HG02571 (cell line): ENCODE data around the gene SLC2A1.

Experiments used
- ATAC-seq: cut with Tn5 transposase; IDR thresholded peaks from one replicate; pipeline ENCODE4 v1.9.1; 2021; ENCODE audit warnings: mild to moderate bottlenecking, moderate library complexity; ENCODE audit not compliant: unreplicated experiment

SLC2A1 gene

DNA sequence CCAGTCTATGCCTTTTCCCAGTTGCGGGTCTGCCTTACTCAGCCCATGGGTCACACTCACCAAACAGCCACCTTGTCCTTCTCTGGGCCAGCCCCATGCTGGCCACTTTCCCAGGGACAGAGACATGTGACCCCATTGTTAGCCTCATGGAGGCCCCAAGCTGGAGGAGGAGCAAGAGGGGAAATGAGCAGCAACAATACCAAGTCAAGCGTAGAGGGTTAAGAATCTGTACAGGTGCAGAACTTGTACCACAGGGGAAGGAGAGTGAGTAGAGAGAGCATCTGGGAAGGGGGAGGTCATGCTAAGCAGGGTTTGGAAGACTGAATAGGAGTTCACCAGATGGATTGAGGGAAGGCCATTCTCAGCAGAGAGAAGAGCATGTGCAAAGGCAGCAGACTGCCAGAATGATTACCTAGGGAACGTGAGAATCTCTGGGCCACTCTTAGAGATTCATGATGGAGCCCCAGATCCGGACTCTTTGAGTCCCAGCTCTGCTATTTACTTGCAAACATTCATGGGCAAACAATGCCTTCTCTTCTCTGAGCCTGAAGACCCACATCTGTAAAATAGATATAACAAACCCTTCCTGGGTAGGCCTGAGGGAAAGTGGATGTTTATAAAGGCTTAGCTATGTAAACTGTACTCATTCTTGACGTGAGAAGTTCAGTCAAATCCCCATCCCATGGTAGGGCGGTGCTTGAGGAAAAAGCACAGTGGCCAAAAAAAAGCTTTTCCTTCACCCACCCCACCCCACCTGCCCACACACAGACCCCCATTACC lies 2.8 kb upstream of the SLC2A1 start:
- no peak for ATAC-seq

DNA sequence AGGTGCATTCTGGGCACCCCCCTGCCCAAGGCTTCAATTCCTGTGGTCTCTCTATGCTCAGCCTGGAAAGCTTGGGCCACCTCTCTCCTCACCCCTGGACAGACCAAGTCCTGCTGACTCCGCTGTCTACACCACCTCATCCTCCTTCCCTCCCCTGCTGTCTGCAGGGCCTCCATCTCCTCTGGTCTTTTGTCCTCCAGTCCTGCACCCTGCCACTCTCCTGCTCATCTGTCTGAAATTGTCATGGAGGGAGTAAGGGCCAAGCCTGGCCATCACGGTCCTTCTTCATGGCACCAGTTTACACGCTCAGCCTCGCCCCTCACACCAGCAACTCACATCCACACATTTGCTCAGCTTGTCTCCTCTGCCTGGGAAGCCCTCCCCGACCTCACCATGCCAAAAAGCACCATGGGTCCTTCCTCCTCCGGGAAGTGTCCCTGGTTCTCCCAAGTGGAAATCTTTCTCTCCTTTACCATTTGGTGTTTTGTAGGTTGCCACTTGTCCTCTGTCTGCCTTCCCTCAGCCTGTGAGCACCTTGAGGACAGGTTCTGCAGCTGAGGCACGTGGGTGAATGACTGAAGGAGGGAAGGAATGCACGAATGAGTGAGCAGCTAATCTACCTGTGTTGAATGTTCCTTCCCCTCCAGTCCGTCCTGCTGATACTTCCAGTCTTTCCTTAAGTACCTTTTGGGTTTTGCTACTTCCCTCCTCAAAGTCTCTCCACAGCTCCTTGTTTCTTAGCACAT lies 2.1 kb upstream of the SLC2A1 start:
- ATAC-seq: no peak

DNA sequence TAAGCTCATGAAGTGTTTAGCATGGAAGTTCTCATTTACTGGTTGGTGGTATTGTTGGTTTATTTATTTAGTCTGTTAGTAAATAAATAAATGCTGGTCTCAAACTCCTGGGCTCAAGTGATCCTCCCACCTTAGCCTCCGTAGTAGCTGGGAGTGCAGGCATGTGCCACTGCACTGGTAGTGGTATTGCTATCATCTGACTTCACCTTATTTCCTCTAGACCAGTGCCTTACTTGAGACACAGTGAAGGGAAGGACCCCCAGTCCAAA lies 1.4 kb upstream of the SLC2A1 start:
- ATAC-seq: no peak

DNA sequence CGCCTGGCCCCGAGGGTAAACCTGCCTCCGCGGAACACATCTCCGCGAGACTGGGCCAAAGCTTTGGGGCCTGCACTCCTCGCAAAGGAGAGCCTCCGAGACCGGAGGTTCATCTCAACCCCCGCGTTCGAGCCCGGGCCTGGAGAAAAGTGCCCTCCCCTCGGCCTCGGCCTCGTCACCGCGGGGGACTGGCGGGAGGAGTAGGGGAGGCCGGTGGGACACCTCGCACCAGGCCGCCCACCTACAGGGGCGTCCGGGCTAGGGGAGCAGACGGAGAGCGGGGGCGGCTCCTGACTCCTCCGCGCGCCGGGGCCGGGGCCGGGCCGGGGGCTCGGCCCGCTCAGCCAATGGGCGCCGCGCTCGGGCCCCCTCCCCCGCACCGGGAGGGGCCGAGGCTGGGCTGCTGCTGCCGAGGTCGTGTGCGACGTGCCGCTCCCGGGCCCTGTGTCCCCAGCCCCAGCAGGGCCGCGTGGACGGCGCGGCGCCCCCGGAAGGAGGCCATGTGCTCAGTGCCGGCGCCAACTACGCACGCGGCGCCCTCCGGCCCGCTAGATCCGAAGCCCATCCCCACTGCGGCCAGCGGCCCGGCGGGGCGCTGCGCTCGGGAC lies 684 bp downstream of the SLC2A1 start:
- peak; percentile 48 for ATAC-seq

DNA sequence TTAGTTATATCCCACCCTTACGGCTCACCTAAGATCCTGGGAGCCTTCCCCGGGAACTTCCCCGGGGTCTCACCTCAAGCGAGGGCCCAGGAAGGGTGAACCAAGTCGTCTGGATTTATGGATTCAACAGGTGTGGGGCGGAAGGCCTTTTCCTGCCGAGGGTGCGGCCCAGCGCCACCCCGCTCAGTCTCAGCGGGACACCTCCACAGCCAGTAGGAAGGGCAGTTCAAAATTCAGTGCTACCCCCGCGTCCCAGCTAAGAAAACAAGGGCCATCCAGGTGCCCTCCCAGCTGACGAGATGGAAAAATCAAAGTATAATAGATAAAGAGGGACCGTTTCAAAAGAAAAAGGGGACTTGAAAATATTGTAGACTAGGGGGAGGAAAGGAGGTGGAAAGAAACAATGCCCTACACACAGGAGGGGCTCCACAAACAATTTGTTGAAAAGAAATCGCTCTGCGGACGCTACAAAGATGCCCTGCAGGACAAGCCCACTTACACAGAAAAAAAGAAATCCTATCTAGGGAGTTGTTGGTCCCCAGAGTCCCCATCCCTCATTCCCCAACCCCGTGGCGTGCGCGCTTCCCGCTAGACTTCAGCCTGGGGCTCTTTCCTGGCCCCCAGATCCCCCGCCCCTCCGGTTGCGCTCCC lies 1.3 kb downstream of the SLC2A1 start:
- no peak for ATAC-seq

DNA sequence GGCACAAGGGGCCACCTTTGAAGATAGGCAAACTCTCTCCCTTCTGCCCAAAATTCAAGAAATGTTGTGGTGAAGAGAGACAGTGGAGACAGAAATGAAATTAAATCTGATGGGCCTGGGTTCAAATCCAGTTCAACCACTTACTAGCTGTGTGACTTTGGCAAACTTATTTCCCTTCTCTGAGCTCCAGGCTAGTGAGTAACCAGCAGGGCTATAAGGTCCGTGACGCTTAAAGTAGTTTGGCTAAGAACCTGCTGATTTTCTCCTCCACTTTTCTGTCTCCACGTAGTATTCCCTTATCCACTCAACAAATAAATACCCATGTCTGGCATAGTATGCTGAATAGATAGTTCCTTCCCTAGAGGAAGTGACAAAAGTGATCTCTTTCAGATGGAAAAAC lies 1.9 kb downstream of the SLC2A1 start:
- no peak for ATAC-seq

DNA sequence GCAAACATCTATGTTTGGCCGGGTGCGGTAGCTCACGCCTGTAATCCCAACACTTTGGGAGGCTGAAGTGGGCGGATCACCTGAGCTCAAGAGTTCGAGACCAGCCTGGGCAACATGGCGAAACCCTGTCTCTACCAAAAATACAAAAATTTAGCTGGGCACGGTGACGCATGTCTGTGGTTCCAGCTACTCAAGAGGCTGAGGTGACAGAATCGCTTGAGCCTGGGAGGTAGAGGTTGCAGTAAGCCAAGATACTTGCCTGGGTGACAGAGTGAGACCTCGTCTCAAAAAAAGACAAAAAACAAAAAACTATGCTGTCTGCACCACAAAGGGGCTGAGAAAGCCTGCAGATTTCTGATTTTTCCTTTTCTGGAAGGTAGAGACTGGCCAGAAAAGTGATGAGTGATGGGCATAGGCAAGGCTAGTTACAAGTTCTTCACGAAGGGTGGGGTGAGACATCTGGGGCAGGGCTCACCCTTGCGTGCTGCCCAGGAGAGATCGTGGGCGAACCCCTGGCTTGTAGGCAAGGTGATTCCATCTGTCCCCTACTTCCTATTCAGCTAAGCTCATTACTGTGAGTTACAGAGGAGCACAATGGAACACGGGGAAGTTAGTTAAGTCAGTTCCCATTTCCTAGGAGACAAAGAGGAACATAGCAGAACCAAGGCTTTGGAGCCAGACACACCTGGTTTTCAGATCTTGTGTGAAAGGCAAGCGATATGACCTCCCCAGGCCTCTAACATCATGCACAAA lies 3.2 kb downstream of the SLC2A1 start:
- ATAC-seq: no peak

DNA sequence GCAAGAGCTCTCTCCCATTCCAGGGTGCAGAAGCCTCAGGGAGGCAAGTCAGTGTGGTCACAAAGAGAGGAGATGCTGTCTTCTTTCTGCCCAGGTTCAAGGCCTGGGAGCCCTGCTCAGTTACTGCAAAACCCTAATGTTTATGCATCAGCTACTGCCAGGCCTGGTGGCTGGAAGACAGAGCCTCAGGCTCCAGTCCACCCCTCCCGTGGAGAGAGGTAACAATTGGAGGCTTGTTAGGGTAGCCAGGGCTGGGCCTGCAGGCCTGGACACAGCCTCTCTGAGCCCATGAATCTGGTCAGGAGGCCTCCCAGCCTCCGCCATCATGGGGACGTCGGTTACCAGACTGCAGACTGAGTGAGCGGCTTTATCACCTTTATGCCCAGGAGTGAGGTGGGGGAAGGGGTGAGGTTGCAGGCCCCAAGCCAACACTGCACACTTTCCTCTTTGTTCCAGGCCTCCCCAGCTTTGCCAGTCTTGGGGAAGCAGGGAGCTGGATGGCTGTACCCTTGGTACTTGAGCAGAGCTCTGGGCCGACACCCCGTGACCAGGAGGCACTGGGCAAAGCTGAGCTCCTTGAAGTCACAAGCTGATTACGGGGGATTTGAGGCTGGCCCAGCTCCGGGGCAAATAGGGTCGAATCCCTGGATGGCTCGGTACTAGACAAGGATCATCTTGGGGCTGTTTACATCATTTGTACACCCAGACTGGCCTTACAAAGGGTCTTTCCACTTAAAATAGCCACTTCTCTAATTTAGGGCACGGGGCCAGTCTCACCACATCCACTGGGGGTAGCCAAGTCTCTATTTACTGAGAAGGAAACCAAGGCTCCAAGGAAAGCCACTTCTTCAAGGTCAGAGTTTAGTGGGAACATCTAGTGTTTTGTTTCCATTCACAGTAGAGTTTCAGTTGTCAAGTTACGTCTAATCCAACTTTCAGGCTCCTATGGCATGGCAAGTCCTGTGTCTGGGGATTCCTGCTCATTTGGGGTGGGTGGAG lies 5.2 kb downstream of the SLC2A1 start:
- no peak for ATAC-seq

DNA sequence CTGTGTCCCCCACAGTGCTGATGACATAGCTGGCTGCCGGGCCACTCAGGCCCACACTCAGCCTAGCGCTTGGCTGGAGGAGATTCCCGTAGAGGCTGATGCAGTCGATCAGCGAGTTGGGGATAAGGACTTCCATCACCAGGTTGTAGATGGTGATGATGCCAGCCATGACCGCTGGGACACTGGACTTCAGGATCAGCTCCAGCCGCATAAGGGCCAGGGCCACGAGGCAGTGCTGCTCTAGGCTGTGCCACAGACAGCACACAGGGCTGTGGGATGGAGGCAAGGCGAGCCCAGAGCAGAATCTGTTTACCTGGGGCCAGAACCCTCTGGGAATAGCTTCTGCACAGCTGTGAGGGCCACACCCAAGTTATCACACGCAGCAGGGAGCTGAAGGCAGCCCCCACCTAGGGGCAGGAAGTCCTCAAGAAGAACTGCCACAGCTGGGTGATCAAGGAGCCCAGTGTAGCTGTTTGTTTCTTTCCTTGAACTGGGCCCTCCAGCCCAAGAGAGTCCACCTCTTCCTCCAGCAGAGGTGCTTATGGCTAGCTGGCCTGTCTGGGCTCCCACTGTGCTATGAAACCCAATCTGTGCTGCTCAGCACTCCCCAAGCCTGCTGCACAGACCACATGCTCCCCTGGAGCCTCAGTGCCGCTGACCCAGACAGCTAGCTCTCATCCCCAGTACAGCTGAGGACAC lies 6.2 kb downstream of the SLC2A1 start:
- ATAC-seq: no peak

DNA sequence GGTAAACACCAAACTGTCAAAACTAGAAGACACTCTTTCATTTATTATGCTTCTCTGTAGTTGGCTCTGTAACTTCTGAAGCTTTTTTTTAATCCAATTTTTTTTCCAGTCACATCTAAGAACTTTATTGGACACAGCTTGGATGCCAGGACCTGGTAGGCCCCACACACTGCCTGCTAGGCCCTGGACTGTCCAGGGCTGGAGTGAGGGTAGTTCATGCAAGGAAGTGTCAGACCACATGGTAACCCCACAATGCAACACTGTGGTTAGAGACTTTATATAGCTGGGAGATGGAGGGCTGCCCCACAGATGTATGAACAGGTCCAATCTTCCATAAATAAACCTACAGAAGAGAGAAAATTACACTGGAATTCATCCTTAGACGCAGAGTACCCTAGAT lies 7.1 kb downstream of the SLC2A1 start:
- ATAC-seq: no peak

DNA sequence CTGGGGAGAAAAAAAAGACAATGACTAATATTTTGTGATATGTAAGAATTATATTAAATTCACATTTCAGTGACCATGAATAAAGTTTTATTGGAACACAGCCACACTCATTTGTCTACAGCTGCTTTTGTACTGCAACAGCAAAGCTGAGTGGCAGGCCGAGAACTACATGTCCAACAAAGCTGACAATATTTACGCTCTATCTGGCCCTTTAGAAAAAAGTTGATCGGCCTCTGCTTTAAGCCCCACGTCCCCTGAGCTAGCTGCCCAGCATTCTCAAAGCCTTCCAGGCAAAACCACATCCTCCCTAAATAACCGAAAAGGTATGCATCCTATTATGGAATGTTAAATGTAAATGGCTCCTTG lies 8.6 kb downstream of the SLC2A1 start:
- no peak for ATAC-seq

DNA sequence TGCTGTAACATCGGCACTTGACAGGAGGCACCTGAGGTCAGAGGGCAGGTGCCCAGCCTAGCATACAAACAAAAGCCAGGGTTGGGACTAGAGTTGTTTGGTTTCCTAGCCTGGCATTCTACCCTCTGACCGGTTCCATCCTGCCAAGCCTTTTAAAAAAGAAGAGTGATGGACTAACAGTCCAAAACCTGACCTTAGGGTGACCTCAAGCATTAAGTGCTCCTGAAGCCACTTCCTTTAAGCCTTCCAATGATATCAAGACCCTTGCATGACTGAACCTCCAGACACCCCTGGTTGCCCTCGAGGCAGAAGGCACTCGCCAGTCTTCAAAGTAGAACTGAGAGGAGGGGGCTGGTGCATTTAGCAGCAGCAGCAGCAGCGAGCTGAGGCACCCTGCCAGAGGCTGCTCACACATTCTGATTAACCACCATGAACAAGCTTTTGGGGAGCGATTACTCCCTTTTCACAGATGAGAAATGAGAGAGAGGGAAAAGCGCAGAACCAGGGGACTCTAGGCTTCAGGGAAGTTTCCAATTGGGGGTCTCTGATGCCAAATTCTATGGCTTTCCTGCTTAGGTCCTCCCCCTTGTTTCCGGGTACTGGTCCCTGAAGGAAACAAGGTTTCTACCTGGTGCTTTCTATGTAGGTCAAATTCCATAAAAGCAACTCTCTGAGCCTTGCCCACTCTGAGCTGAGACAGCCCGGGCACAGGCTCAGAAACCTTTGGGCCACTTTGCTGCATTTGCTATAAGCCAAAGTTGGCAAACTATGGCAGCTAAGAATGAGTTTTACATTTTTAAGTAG lies 9.2 kb downstream of the SLC2A1 start:
- no peak for ATAC-seq

DNA sequence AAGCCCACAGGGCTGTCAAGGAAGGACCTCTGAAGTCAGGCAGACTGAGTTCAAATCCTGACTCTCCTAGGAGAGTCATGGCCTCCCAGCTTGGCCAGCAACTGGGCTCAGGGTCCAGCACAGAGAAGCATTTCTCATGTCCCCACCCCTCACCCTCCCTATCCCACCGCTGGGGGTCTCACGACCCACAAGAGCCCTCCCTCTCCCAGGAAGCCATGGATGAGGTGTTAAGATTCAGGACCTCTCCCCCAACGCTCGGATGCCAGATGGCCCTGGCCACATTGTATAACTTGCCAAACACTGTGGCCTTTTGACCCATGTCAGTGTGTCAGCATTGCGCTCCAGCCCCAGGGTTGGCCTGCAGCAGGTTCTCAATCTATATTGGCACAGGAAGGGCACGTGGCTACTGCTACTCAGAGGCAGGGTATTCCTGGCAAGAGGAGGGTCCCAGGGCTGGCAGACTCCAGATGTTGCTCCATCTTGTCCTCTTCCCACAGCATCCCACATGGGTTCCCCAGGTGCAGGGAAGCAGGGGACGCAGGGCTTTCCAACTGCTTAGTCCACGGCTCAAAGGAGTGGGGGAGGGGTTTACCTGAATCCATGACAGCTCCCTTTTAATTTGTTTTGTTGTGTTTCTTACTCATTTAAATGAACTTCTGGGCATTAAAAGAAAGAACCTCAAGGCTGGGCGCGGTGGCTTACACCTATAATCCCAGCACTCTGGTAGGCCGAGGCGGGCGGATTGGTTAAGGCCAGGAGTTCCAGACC lies 10.5 kb downstream of the SLC2A1 start:
- ATAC-seq: no peak

DNA sequence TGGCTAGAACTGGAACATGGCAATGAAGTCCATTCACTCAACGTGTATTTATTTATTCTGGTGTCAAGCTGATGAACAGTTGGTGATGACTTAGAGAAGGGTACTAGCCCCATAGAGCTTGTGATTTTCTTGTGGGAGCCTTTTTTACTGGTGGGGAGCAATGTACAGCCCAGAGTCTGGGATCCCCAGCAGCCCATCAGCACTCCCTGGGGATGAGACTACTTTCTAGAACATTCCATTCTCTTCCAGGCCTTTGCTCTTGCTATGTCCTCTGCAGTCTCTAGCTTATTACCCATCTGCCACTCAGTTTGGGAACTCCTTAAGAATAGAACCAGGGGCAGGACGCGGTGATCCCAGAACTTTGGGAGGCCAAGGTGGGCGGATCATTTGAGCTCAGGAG lies 11.6 kb downstream of the SLC2A1 start:
- no peak for ATAC-seq

DNA sequence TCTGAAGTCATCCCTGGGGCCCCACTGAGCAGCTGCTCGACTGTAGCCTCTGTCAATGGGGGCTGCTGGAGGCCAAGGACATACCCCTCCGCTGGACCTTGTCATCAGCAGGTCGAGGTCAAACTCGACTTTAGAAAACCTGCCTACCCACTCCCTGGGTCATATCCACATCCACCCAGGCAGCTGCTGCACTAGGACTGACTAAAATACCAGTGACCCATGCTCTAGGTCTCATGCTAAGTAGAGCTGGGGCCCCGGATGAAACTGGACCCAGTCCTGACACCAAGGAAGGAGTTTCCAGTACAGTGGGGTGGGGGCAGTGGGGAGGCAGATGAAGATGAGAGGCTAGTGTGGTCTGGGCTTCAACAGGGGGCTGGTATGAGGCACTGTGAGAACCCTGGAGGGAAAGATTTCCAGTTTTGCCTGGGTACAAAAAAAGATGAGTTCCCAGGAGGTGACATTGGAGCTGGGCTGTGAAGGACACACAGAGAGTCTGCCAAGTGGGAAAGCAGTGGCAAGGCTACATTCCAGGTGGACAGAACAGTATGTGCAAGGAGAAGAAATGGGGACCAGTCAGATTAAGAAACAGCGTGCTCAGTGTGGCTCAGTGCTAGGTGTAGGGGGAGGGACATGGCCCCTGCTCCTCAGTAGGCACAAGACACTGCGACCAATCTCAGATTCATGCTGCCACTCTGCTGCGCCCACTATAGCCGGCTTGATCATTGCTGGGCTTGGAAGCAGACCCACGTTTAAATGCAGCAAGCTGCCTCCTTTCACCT lies 12.4 kb downstream of the SLC2A1 start:
- ATAC-seq: no peak

DNA sequence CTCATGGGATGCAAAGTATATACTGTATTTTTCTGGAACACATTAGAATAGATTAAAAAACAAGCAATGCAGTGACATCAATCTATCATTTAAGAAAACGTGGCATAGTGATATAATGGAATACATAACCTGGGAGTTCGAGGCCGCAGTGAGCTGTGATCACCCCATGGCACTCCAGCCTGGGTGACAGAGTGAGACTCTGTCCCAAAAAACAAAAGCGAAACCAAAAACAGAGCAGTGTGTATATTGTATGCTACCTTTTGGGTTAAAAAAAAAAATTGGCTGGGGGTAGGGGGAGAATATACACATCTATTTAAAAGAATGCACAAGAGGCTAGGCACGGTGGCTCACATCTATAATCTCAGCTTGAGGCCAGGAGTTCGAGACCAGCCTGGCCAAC lies 13.5 kb downstream of the SLC2A1 start:
- ATAC-seq: no peak
